Liver (tissue), 9 donors: Measurements from ENCODE around the gene ZKSCAN3. TPM values are rescaled to one million over a fixed set of nuclear protein-coding genes. Genes with fewer than 3 reads are reported as not detected.

Experiments used
- DNase-seq: peaks from one replicate; pipeline ENCODE4 v3.0.0-alpha.2; 2017; ENCODE audit warnings: low spot score
- H3K27ac ChIP-seq, 2 donors: one replicate each; pipeline ENCODE4 v1.7.0; 2013; ENCODE audit warnings: inconsistent platforms in 2 of 2, low read length in 2 of 2, control low read depth in 1 of 2, low read depth in 1 of 2, mild to moderate bottlenecking in 1 of 2
- H3K27me3 ChIP-seq, 4 donors: one replicate each; pipeline versions ENCODE4 v1.6.1 to v1.7.0; 2013; ENCODE audit warnings: low read length in 3 of 4, inconsistent platforms in 1 of 4, mild to moderate bottlenecking in 1 of 4, moderate library complexity in 1 of 4; ENCODE audit not compliant: control insufficient read depth in 4 of 4, insufficient read depth in 4 of 4
- H3K36me3 ChIP-seq, 4 donors: one replicate each; pipeline versions ENCODE4 v1.6.1 to v1.7.0; 2013; ENCODE audit warnings: low read length in 3 of 4, mild to moderate bottlenecking in 3 of 4, low read depth in 1 of 4, moderate library complexity in 1 of 4; ENCODE audit not compliant: control insufficient read depth in 4 of 4, insufficient read depth in 3 of 4
- H3K4me1 ChIP-seq, 4 donors: one replicate each; pipeline versions ENCODE4 v1.6.1 to v1.7.0; 2013; ENCODE audit warnings: low read length in 3 of 4, mild to moderate bottlenecking in 3 of 4, moderate library complexity in 1 of 4; ENCODE audit not compliant: control insufficient read depth in 4 of 4, insufficient read depth in 4 of 4
- H3K4me3 ChIP-seq, 3 donors: one replicate each; pipeline versions ENCODE4 v1.6.1 to v1.7.0; 2013; ENCODE audit warnings: low read length in 3 of 3, control low read depth in 1 of 3, low read depth in 1 of 3, mild to moderate bottlenecking in 1 of 3
- H3K9ac ChIP-seq, 2 donors: one replicate each; pipeline ENCODE4 v1.7.0; 2013; ENCODE audit warnings: low read length in 2 of 2, mild to moderate bottlenecking in 2 of 2, moderate library complexity in 2 of 2, control low read depth in 1 of 2, low read depth in 1 of 2
- H3K9me3 ChIP-seq, 4 donors: one replicate each; pipeline versions ENCODE4 v1.6.1 to v1.7.0; 2013; ENCODE audit warnings: low read length in 3 of 4; ENCODE audit not compliant: control insufficient read depth in 4 of 4
- EGR1 ChIP-seq, 2 donors: IDR thresholded peaks; 2 replicates each; pipeline ENCODE4 v1.6.1; 2016 to 2018; ENCODE audit warnings: antibody characterized with exemption in 2 of 2, low read depth in 2 of 2
- FOXA1 ChIP-seq: IDR thresholded peaks from 2 replicates; pipeline ENCODE4 v1.6.1; 2016; ENCODE audit warnings: antibody characterized with exemption
- FOXA2 ChIP-seq: IDR thresholded peaks from 2 replicates; pipeline ENCODE4 v1.6.1; 2016; ENCODE audit warnings: antibody characterized with exemption
- GABPA ChIP-seq, 2 donors: IDR thresholded peaks in 1 of 2; conservative IDR thresholded peaks in 1 of 2; 2 replicates each; pipeline ENCODE4 v1.6.1; 2016; ENCODE audit warnings: antibody characterized with exemption in 2 of 2, mild to moderate bottlenecking in 1 of 2, moderate library complexity in 1 of 2
- HNF4G ChIP-seq: IDR thresholded peaks from 2 replicates; pipeline ENCODE4 v1.6.1; 2016; ENCODE audit warnings: antibody characterized with exemption
- JUND ChIP-seq, 2 donors: IDR thresholded peaks; 2 replicates each; pipeline ENCODE4 v1.6.1; 2016; ENCODE audit warnings: antibody characterized with exemption in 2 of 2
- NR2F2 ChIP-seq: IDR thresholded peaks from 2 replicates; pipeline ENCODE4 v1.6.1; 2016; ENCODE audit warnings: antibody characterized with exemption
- RAD21 ChIP-seq, 2 donors: IDR thresholded peaks; 2 replicates each; pipeline ENCODE4 v1.6.1; 2016; ENCODE audit warnings: antibody characterized with exemption in 2 of 2, mild to moderate bottlenecking in 2 of 2
- RXRA ChIP-seq, 2 donors: IDR thresholded peaks; 2 replicates each; pipeline ENCODE4 v1.6.1; 2017 to 2018; ENCODE audit warnings: antibody characterized with exemption in 2 of 2, mild to moderate bottlenecking in 1 of 2
- SP1 ChIP-seq: IDR thresholded peaks from 2 replicates; pipeline ENCODE4 v1.6.1; 2018; ENCODE audit warnings: antibody characterized with exemption, mild to moderate bottlenecking
- TAF1 ChIP-seq: conservative IDR thresholded peaks from 2 replicates; pipeline ENCODE4 v1.6.1; 2016; ENCODE audit warnings: antibody characterized with exemption, mild to moderate bottlenecking
- YY1 ChIP-seq: IDR thresholded peaks from 2 replicates; pipeline ENCODE4 v1.6.1; 2016; ENCODE audit warnings: antibody characterized with exemption, mild to moderate bottlenecking
- WGBS: extraction: QIAGEN DNeasy Blood & Tissue Kit; methylation state at CpG from one replicate; pipeline ENCODE4 v1.1.7; 2013; 5-methylcytosine and 5-hydroxymethylcytosine counted together
- polyA plus RNA-seq, 2 donors: library from polyadenylated mRNA; stranded (reverse) in 1 of 2; unstranded in 1 of 2; fragments of 200-250 nt in 1 of 2; fragments of >200 nt in 1 of 2; fragmentation: Nextera tagmentation in 1 of 2; extraction: Ambion mirVana in 1 of 2; gene quantifications; one replicate each; pipeline versions ENCODE4 v1.2.1 to v1.2.3, GENCODE V29; 2013 to 2015
- total RNA-seq, 2 donors: library from RNA; depleted of rRNA; stranded (reverse); fragments of >200 nt; gene quantifications; one replicate each; pipeline ENCODE4 v1.2.3, GENCODE V29; 2014
- TF ChIP-seq, protein P1 (sequence below): IDR thresholded peaks from 2 replicates; pipeline ENCODE4 v1.6.1; 2016; ENCODE audit warnings: antibody characterized with exemption
- TF ChIP-seq, protein P2 (sequence below): IDR thresholded peaks from 2 replicates; pipeline ENCODE4 v1.6.1; 2016; ENCODE audit warnings: antibody characterized with exemption
- TF ChIP-seq, protein P3 (sequence below): IDR thresholded peaks from 2 replicates; pipeline ENCODE4 v1.6.1; 2016; ENCODE audit warnings: antibody characterized with exemption
- TF ChIP-seq, protein P4 (sequence below): fragments of 150-350 bp; IDR thresholded peaks from 2 replicates; pipeline ENCODE4 v1.5.1; 2017; ENCODE audit warnings: improper control_type of control experiment, low read depth, low read length; ENCODE audit not compliant: missing input control
- donor health status: healthy.
- donor health status: healthy.
- donor health status: healthy.
- donor health status: healthy.
- donor health status: healthy.

Gene ZKSCAN3
- total and polyA plus RNA-seq, 4 donors, result 0.93 to 8.8 (median 1.9) TPM

DNA sequence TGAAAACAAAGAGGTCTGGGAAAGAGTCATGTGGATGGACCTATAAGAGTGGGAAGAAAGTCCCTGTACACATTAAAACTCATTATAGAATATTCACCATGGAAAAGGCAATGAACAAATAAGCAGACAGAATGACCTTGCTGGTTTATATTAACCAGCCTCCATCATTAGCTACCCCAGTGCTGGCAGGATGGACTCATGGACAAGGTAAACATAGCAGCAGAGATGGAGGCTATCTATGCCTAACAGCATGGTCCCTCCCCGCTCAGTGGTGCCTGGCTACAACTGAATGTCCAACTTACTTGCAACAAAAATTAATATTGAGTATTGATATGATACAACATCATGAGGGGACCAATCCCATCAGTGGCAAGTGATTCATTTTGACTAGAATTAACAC, 4.5 kb upstream of the ZKSCAN3 start:
- peaks cover 0 to 1% (median under 1%) of the 10 kb centered on the region in 4 donors for H3K4me1 ChIP-seq
- TF ChIP-seq EGR1 (IDR thresholded peaks at IDR 0.05; ENCODE audit: low read depth in 2 of 2) (no peak), TAF1 (no peak), JUND (IDR thresholded peaks at IDR 0.05) (no peak), GABPA (IDR thresholded peaks at IDR 0.05 in 1 of 2, conservative IDR thresholded peaks at IDR 0.05 in 1 of 2) (no peak)
- H3K36me3 ChIP-seq, result no peaks in the 10 kb centered on the region

DNA sequence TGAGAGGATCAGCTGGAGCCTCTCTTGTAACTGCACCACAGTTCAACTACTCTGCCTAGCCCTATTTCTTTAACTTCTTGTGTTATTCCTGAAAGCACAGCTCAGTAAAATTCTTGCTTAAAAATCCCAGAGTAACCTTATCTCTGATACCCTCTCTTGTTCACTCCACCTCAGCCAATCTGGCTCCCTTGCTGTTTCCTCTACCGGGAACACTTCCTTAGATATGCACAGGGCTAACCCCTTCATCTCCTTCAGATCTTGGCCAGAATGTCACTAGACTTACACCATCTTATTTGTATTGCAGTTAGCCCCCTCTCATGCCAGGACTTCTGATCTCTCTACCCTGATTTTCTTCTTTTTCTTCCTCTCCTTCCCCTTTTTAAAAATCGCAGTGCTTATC, 2.6 kb upstream of the ZKSCAN3 start:
- Histone ChIP-seq H3K36me3 (no peaks in the 10 kb centered on the region), H3K4me3 (no peak overlapping the region), H3K9me3 (no peaks in the 10 kb centered on the region), H3K9ac (no peak overlapping the region), H3K27me3 (peaks cover 0 to 5% (median 0%) of the 10 kb centered on the region in 4 donors), H3K4me1 (peaks cover 0 to 14% (median 11%) of the 10 kb centered on the region in 4 donors), H3K27ac (no peak overlapping the region)
- no peak for DNase-seq
- TF ChIP-seq, protein P1, sequence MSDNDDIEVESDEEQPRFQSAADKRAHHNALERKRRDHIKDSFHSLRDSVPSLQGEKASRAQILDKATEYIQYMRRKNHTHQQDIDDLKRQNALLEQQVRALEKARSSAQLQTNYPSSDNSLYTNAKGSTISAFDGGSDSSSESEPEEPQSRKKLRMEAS, result no peak
- TF ChIP-seq RXRA (IDR thresholded peaks at IDR 0.05), result no peak
- no peak for TF ChIP-seq HNF4G
- TF ChIP-seq FOXA2, result no peak
- TF ChIP-seq, protein P2, sequence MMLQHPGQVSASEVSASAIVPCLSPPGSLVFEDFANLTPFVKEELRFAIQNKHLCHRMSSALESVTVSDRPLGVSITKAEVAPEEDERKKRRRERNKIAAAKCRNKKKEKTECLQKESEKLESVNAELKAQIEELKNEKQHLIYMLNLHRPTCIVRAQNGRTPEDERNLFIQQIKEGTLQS, result no peak
- no peak for TF ChIP-seq TAF1
- TF ChIP-seq NR2F2, result no peak
- TF ChIP-seq EGR1 (IDR thresholded peaks at IDR 0.05; ENCODE audit: low read depth in 2 of 2), result no peak
- no peak for TF ChIP-seq RAD21 (IDR thresholded peaks at IDR 0.05)
- TF ChIP-seq FOXA1, result no peak
- TF ChIP-seq GABPA (IDR thresholded peaks at IDR 0.05 in 1 of 2, conservative IDR thresholded peaks at IDR 0.05 in 1 of 2), result no peak
- no peak for TF ChIP-seq SP1
- no peak for TF ChIP-seq YY1
- TF ChIP-seq JUND (IDR thresholded peaks at IDR 0.05), result no peak
- TF ChIP-seq, protein P3, sequence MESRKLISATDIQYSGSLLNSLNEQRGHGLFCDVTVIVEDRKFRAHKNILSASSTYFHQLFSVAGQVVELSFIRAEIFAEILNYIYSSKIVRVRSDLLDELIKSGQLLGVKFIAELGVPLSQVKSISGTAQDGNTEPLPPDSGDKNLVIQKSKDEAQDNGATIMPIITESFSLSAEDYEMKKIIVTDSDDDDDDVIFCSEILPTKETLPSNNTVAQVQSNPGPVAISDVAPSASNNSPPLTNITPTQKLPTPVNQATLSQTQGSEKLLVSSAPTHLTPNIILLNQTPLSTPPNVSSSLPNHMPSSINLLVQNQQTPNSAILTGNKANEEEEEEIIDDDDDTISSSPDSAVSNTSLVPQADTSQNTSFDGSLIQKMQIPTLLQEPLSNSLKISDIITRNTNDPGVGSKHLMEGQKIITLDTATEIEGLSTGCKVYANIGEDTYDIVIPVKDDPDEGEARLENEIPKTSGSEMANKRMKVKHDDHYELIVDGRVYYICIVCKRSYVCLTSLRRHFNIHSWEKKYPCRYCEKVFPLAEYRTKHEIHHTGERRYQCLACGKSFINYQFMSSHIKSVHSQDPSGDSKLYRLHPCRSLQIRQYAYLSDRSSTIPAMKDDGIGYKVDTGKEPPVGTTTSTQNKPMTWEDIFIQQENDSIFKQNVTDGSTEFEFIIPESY, result no peak
- WGBS, result 28% methylated on average over 2 of the region's 2 CpGs

More for the DNA sequence above, 4.5 kb upstream of the ZKSCAN3 start:
- H3K4me3 ChIP-seq, result no peak overlapping the region
- H3K9me3 ChIP-seq, result no peaks in the 10 kb centered on the region
- H3K27me3 ChIP-seq, result peaks cover 0 to 5% (median 0%) of the 10 kb centered on the region in 4 donors
- 44% methylated on average over 1 of the region's 1 CpG for WGBS
- no peak for DNase-seq
- no peak overlapping the region for H3K27ac ChIP-seq
- no peak overlapping the region for H3K9ac ChIP-seq

DNA sequence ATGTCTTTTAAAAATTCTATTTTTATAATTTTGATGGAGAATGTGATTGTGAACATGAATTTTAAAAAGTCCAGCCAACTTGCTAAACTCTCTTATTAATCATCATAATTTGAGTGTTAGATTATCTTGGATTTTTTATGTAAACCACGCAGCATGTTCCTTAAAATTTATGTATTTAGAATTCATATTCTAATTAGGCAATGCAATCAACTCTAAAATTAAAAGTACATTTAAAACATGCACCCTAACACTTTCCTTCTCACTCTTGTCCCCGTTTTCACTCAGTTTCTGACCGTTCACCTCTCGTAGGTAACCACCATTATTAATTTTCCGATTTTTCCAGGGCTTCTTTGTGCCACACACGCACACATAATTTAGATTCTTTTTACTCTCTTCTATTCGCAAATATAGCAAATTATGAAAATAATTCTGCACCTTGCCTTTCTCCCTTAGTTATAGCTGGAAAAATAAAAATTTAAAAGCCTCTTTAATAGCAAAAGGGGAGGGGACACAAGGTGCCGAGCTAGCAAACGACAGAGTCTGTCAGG, 329 bp upstream of the ZKSCAN3 start:
- 2% methylated on average over 9 of the region's 9 CpGs for WGBS
- TF ChIP-seq RXRA (IDR thresholded peaks at IDR 0.05), result no peak
- TF ChIP-seq YY1, result peak; percentile 90
- peak in 1 of 2 donors; percentile 32 for TF ChIP-seq RAD21 (IDR thresholded peaks at IDR 0.05)
- TF ChIP-seq, protein P4, sequence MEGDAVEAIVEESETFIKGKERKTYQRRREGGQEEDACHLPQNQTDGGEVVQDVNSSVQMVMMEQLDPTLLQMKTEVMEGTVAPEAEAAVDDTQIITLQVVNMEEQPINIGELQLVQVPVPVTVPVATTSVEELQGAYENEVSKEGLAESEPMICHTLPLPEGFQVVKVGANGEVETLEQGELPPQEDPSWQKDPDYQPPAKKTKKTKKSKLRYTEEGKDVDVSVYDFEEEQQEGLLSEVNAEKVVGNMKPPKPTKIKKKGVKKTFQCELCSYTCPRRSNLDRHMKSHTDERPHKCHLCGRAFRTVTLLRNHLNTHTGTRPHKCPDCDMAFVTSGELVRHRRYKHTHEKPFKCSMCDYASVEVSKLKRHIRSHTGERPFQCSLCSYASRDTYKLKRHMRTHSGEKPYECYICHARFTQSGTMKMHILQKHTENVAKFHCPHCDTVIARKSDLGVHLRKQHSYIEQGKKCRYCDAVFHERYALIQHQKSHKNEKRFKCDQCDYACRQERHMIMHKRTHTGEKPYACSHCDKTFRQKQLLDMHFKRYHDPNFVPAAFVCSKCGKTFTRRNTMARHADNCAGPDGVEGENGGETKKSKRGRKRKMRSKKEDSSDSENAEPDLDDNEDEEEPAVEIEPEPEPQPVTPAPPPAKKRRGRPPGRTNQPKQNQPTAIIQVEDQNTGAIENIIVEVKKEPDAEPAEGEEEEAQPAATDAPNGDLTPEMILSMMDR, result no peak
- peak in 1 of 2 donors; percentile 65 for TF ChIP-seq GABPA (IDR thresholded peaks at IDR 0.05 in 1 of 2, conservative IDR thresholded peaks at IDR 0.05 in 1 of 2)
- peak; percentile 60 for TF ChIP-seq TAF1
- no peaks in the 10 kb centered on the region for H3K36me3 ChIP-seq
- H3K4me3 ChIP-seq, result peak overlapping the region; percentile 62 to 92 (median 86)
- H3K27me3 ChIP-seq, result no peaks in the 10 kb centered on the region
- H3K9ac ChIP-seq, result peak overlapping the region; percentile 67 to 84
- no peak for DNase-seq
- peak overlapping the region in 1 of 2 donors; percentile 71 for H3K27ac ChIP-seq
- H3K4me1 ChIP-seq, result peaks cover 0 to 15% (median 11%) of the 10 kb centered on the region in 4 donors
- no peaks in the 10 kb centered on the region for H3K9me3 ChIP-seq
